ENCODE measurements around the gene UBASH3B. TPM values are rescaled to one million over a fixed set of nuclear protein-coding genes. Genes with fewer than 3 reads are reported as not detected.
A peak's percentile ranks its signal among the peaks of the same experiment; 100 is the strongest.

The UBASH3B gene
- total RNA-seq, 1 donor from 2014 or later: 2.6 TPM

GRCh38 chr11:122664188-122664587 lies 8.7 kb downstream of the UBASH3B start:
- TF ChIP-seq CTCF (IDR thresholded peaks at IDR 0.05; ENCODE audit: borderline replicate concordance): no peak
- DNase-seq: no peak
- H3K4me1 ChIP-seq: no peaks in the 10 kb centered on the region

GRCh38 chr11:122665861-122666260 lies 10.3 kb downstream of the UBASH3B start:
- no peak for DNase-seq
- no peaks in the 10 kb centered on the region for H3K4me1 ChIP-seq
- intact Hi-C loops (cut with micrococcal nuclease): no loop called here
- no peak for TF ChIP-seq CTCF (IDR thresholded peaks at IDR 0.05; ENCODE audit: borderline replicate concordance)
- peaks cover 15% of the 10 kb centered on the region for H3K9me3 ChIP-seq (replicated peaks)
- H3K27ac ChIP-seq (replicated peaks): no peak overlapping the region
- H3K36me3 ChIP-seq: peaks cover 9% of the 10 kb centered on the region
- H3K4me3 ChIP-seq: no peak overlapping the region
- peaks cover 5% of the 10 kb centered on the region for H3K27me3 ChIP-seq (ENCODE audit: low read depth)

More at GRCh38 chr11:122664188-122664587, 8.7 kb downstream of the UBASH3B start:
- no peak overlapping the region for H3K4me3 ChIP-seq
- H3K27me3 ChIP-seq (ENCODE audit: low read depth): peaks cover 5% of the 10 kb centered on the region
- intact Hi-C loops (cut with micrococcal nuclease): no loop called here
- H3K27ac ChIP-seq (replicated peaks): no peak overlapping the region
- H3K36me3 ChIP-seq: peaks cover 6% of the 10 kb centered on the region
- H3K9me3 ChIP-seq (replicated peaks): peaks cover 8% of the 10 kb centered on the region

GRCh38 chr11:122666743-122667142 lies 11.2 kb downstream of the UBASH3B start:
- Histone ChIP-seq H3K27ac (replicated peaks) (no peak overlapping the region), H3K9me3 (replicated peaks) (peaks cover 15% of the 10 kb centered on the region), H3K4me1 (peaks cover 4% of the 10 kb centered on the region), H3K36me3 (peaks cover 9% of the 10 kb centered on the region), H3K27me3 (ENCODE audit: low read depth) (peaks cover 5% of the 10 kb centered on the region), H3K4me3 (no peak overlapping the region)
- no peak for TF ChIP-seq CTCF (IDR thresholded peaks at IDR 0.05; ENCODE audit: borderline replicate concordance)
- intact Hi-C loops (cut with micrococcal nuclease): no loop called here
- DNase-seq: no peak

GRCh38 chr11:122668562-122669090 lies 13.1 kb downstream of the UBASH3B start:
- no peak for DNase-seq
- intact Hi-C loops (cut with micrococcal nuclease): no loop called here
- no peak overlapping the region for H3K4me3 ChIP-seq
- H3K27ac ChIP-seq (replicated peaks): peak overlapping the region; percentile 28
- H3K4me1 ChIP-seq: peaks cover 16% of the 10 kb centered on the region
- TF ChIP-seq CTCF (IDR thresholded peaks at IDR 0.05; ENCODE audit: borderline replicate concordance): no peak
- peaks cover 5% of the 10 kb centered on the region for H3K27me3 ChIP-seq (ENCODE audit: low read depth)
- H3K36me3 ChIP-seq: peaks cover 9% of the 10 kb centered on the region
- peaks cover 15% of the 10 kb centered on the region for H3K9me3 ChIP-seq (replicated peaks)

- peaks cover 9% of the 10 kb centered on the region for H3K36me3 ChIP-seq
- peaks cover 16% of the 10 kb centered on the region for H3K4me1 ChIP-seq
- H3K27me3 ChIP-seq (ENCODE audit: low read depth): peaks cover 3% of the 10 kb centered on the region
- no peak for DNase-seq
- peaks cover 15% of the 10 kb centered on the region for H3K9me3 ChIP-seq (replicated peaks)
- intact Hi-C loops (cut with micrococcal nuclease): no loop called here
- no peak for TF ChIP-seq CTCF (IDR thresholded peaks at IDR 0.05; ENCODE audit: borderline replicate concordance)
- H3K4me3 ChIP-seq: no peak overlapping the region
- no peak overlapping the region for H3K27ac ChIP-seq (replicated peaks)
Observed at GRCh38 chr11:122670131-122670530, 14.6 kb downstream of the UBASH3B start.

All from left ventricle myocardium inferior (tissue), 1 donor.